ENCODE data around the gene PDZD2. TPM values are rescaled to one million over a fixed set of nuclear protein-coding genes. Genes with fewer than 3 reads are reported as not detected.
A peak's percentile ranks its signal among the peaks of the same experiment; 100 is the strongest.

Gene PDZD2
- total RNA-seq, 1 donor from 2014 or later, result 42.7 TPM

- Histone ChIP-seq H3K9me3 (no peaks in the 10 kb centered on the region), H3K36me3 (no peaks in the 10 kb centered on the region), H3K4me3 (no peak overlapping the region), H3K4me1 (no peaks in the 10 kb centered on the region), H3K27ac (no peak overlapping the region), H3K27me3 (no peaks in the 10 kb centered on the region)
- intact Hi-C loops (cut with DNase I), result loop anchor here (10.0 kb wide), 1 partner anchor 221 kb away; no protein-coding TSS in a partner anchor
- TF ChIP-seq, protein P1, sequence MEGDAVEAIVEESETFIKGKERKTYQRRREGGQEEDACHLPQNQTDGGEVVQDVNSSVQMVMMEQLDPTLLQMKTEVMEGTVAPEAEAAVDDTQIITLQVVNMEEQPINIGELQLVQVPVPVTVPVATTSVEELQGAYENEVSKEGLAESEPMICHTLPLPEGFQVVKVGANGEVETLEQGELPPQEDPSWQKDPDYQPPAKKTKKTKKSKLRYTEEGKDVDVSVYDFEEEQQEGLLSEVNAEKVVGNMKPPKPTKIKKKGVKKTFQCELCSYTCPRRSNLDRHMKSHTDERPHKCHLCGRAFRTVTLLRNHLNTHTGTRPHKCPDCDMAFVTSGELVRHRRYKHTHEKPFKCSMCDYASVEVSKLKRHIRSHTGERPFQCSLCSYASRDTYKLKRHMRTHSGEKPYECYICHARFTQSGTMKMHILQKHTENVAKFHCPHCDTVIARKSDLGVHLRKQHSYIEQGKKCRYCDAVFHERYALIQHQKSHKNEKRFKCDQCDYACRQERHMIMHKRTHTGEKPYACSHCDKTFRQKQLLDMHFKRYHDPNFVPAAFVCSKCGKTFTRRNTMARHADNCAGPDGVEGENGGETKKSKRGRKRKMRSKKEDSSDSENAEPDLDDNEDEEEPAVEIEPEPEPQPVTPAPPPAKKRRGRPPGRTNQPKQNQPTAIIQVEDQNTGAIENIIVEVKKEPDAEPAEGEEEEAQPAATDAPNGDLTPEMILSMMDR (IDR thresholded peaks at IDR 0.05), result no peak
- DNase-seq (ENCODE audit: extremely low spot score in 2 of 2), result no peak
Measured at GRCh38 chr5:31805785-31806400, 167.0 kb downstream of the PDZD2 start.

GRCh38 chr5:31806561-31806960 lies 167.6 kb downstream of the PDZD2 start:
- intact Hi-C loops (cut with DNase I), result loop anchor here (10.0 kb wide), 1 partner anchor 222 kb away; no protein-coding TSS in a partner anchor
- TF ChIP-seq, protein P1 (IDR thresholded peaks at IDR 0.05), result no peak
- H3K27ac ChIP-seq, result no peak overlapping the region
- H3K36me3 ChIP-seq, result no peaks in the 10 kb centered on the region
- H3K27me3 ChIP-seq, result no peaks in the 10 kb centered on the region
- DNase-seq (ENCODE audit: extremely low spot score in 2 of 2), result no peak
- no peak overlapping the region for H3K4me3 ChIP-seq
- no peaks in the 10 kb centered on the region for H3K9me3 ChIP-seq
- H3K4me1 ChIP-seq, result no peaks in the 10 kb centered on the region

DNA sequence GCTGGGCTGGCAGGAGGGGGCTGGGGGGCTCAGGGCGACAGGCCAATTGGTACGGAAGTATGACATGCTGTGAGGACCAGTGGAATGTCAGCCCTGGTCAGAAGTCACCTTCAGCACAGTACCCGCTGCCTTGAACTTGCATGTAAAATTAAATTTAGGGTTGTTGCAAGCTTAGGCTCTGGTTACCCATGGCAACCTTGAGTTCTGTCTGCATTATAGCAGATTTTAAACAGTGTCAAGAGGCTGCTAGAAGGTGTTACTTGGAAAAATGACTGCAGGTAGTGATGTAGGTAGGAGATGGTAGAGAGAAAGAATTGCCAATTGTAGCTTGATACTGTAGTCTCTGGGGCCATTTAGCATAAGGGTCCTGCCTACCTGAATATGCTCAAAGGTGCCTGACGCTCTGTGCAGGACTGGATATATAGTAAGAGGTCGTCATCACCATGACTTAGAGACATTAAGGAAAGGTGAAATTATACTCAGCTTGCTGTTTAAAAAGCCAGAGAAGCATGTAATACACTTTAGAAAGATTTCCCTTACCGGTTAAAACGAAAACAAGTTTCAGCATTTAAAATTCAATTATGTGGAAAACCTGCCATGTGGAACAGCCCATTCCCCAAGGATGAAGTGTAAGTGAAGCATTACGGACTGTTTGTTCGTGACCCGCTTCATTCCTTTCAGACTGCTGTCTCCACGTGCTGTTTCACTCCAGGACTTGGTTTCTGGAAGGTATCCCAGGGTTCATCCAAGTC lies 169.0 kb downstream of the PDZD2 start:
- H3K4me1 ChIP-seq, result no peaks in the 10 kb centered on the region
- no peaks in the 10 kb centered on the region for H3K36me3 ChIP-seq
- TF ChIP-seq, protein P1 (IDR thresholded peaks at IDR 0.05), result no peak
- no peak for TF ChIP-seq POLR2A (IDR thresholded peaks at IDR 0.05)
- no peak for TF ChIP-seq POLR2AphosphoS5 (IDR thresholded peaks at IDR 0.05; ENCODE audit: insufficient read depth in 1 of 2, low read depth in 1 of 2)
- no peaks in the 10 kb centered on the region for H3K27me3 ChIP-seq
- no peak for DNase-seq (ENCODE audit: extremely low spot score in 2 of 2)
- no peaks in the 10 kb centered on the region for H3K9me3 ChIP-seq
- no peak overlapping the region for H3K4me3 ChIP-seq
- no peak overlapping the region for H3K27ac ChIP-seq
- intact Hi-C loops (cut with DNase I), result loop anchor here (10.0 kb wide), 1 partner anchor 223 kb away; no protein-coding TSS in a partner anchor

DNA sequence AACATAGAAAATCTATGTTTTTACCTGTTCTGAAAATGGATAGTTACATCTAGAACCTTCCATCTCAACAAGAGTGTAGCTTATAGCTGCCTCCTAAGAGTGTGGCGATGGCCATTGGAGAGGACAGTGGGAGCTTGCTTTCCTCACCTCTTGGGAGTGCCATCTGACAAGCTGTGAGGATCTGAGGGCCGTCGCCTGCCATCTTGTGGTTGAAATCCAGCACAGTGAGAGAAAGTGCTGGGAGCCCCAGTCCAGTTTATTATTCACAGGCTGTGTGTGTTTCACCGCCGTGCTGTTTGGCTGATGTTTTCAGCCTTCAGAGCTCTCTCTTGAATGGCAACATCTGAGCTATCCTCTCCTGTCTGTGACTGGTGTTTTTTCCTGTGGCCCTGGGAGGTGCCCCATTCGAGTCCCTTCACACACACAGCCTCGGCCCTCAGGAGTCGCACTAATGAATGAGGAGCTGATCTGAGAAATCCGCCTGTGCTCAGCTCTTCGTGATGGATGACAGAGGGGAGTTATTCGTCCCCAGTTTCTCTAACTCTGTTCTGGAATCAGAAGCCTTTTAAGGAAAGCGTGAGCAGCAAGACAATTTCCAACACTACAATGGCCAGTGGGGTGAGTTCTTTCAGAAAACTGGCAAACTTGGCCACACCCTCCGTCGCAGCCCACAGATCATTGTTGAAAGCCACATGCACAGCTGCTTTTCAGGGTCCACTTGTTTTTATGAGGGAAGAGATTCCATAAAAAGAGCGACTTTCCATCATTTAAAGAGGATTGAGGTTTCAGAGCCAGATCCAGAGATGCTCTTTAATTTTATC lies 170.3 kb downstream of the PDZD2 start:
- no peak for DNase-seq (ENCODE audit: extremely low spot score in 2 of 2)
- intact Hi-C loops (cut with DNase I), result loop anchor here (10.0 kb wide), 1 partner anchor 224 kb away; no protein-coding TSS in a partner anchor
- Histone ChIP-seq H3K4me3 (no peak overlapping the region), H3K27me3 (no peaks in the 10 kb centered on the region), H3K27ac (no peak overlapping the region), H3K36me3 (no peaks in the 10 kb centered on the region), H3K9me3 (no peaks in the 10 kb centered on the region), H3K4me1 (no peaks in the 10 kb centered on the region)
- TF ChIP-seq, protein P1 (IDR thresholded peaks at IDR 0.05), result peak in 1 of 3 experiments; percentile 63
- no peak for TF ChIP-seq POLR2AphosphoS5 (IDR thresholded peaks at IDR 0.05; ENCODE audit: insufficient read depth in 1 of 2, low read depth in 1 of 2)

All from vagina (tissue), 2 donors.